Measurements from ENCODE around the gene COL5A1.

GRCh38 chr9:134629061-134629585 lies 12.5 kb upstream of the COL5A1 start:
- TF ChIP-seq EZH2 (IDR thresholded peaks at IDR 0.05), result no peak
- no peak for TF ChIP-seq CTCF (IDR thresholded peaks at IDR 0.05)
- no peak for TF ChIP-seq EZH2phosphoT487 (IDR thresholded peaks at IDR 0.05)
